ENCODE data around the gene LHB. TPM values are rescaled to one million over a fixed set of nuclear protein-coding genes. Genes with fewer than 3 reads are reported as not detected.

Gene LHB
- total RNA-seq, 1 donor from 2014 or later, result not detected

- no peak overlapping the region for H3K4me3 Mint-ChIP-seq
- H3K27ac Mint-ChIP-seq, result no peak overlapping the region
- no peaks in the 10 kb centered on the region for H3K27me3 Mint-ChIP-seq (ENCODE audit: low read depth)
- no peaks in the 10 kb centered on the region for H3K4me1 Mint-ChIP-seq
- TF ChIP-seq CTCF (IDR thresholded peaks at IDR 0.05; ENCODE audit: unreplicated experiment), result no peak
- peaks cover 27% of the 10 kb centered on the region for H3K36me3 Mint-ChIP-seq
- H3K9me3 Mint-ChIP-seq, result no peaks in the 10 kb centered on the region
- no peak for DNase-seq (ENCODE audit: low spot score in 2 of 2, unreplicated experiment in 2 of 2)
These were observed 39.8 kb downstream of the LHB start for GRCh38 chr19:48977061-48977460.

- Mint-ChIP-seq H3K36me3 (peaks cover 26% of the 10 kb centered on the region), H3K27me3 (ENCODE audit: low read depth) (no peaks in the 10 kb centered on the region), H3K4me1 (no peaks in the 10 kb centered on the region), H3K4me3 (no peak overlapping the region), H3K27ac (no peak overlapping the region), H3K9me3 (no peaks in the 10 kb centered on the region)
- no peak for DNase-seq (ENCODE audit: low spot score in 2 of 2, unreplicated experiment in 2 of 2)
- no peak for TF ChIP-seq CTCF (IDR thresholded peaks at IDR 0.05; ENCODE audit: unreplicated experiment)
These were observed 40.7 kb downstream of the LHB start for GRCh38 chr19:48975947-48976847.

- Mint-ChIP-seq H3K27me3 (ENCODE audit: low read depth) (no peaks in the 10 kb centered on the region), H3K9me3 (no peaks in the 10 kb centered on the region), H3K4me1 (peaks cover 10% of the 10 kb centered on the region), H3K4me3 (no peak overlapping the region), H3K27ac (no peak overlapping the region), H3K36me3 (peaks cover 26% of the 10 kb centered on the region)
- peak; percentile 74 to 88 for DNase-seq (ENCODE audit: low spot score in 2 of 2, unreplicated experiment in 2 of 2)
- peak; percentile 75 for TF ChIP-seq CTCF (IDR thresholded peaks at IDR 0.05; ENCODE audit: unreplicated experiment)
These were observed 45.9 kb downstream of the LHB start for GRCh38 chr19:48970923-48971395.

GRCh38 chr19:48970139-48970766 is 46.6 kb downstream of the LHB start:
- Mint-ChIP-seq H3K4me3 (no peak overlapping the region), H3K27ac (no peak overlapping the region), H3K36me3 (peaks cover 28% of the 10 kb centered on the region), H3K9me3 (no peaks in the 10 kb centered on the region), H3K27me3 (ENCODE audit: low read depth) (no peaks in the 10 kb centered on the region), H3K4me1 (peaks cover 12% of the 10 kb centered on the region)
- no peak for TF ChIP-seq CTCF (IDR thresholded peaks at IDR 0.05; ENCODE audit: unreplicated experiment)
- no peak for DNase-seq (ENCODE audit: low spot score in 2 of 2, unreplicated experiment in 2 of 2)

DNA sequence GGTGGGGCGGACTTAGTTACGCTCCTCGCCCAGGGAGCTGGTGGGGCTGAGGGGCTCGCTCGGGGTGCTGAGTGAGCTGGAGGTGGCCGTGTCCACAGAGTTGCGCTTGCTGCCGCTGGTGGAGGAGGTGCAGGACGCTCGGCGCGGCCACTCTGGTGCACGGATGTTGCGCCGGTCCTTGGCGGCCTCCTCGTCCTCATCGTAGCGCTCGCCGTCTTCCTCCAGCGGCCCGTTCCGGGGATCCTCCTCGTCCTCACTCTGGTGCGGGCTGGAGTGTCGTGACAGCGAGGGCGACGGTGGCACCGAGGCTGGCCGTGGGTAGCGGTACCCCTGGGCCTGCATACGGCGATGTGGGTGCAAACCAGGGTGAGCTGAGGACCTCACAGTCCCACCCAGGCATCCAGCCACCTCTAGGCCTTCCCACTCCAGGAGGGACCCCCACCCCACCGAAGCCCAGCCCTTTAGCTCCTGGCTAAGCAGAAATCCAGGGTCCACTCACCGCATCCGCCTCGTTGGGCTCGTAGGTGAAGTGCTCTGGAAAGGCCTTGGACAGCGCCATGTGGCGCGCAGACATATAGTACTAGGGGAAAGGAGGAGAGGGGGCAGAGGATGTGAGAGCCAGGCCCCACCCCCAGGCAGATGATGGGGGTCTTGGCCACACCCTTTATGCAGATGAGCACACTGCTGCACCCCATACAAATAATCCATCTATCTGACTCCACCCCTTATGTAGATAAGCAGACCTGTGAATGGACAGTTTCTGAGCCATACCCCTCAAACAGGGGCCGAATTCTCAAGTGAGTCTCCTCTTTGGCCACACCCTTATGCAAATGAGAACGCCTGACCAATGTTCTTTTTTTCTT is 47.4 kb downstream of the LHB start:
- no peaks in the 10 kb centered on the region for H3K9me3 Mint-ChIP-seq
- H3K36me3 Mint-ChIP-seq, result peaks cover 28% of the 10 kb centered on the region
- TF ChIP-seq CTCF (IDR thresholded peaks at IDR 0.05; ENCODE audit: unreplicated experiment), result no peak
- H3K4me1 Mint-ChIP-seq, result peaks cover 18% of the 10 kb centered on the region
- no peaks in the 10 kb centered on the region for H3K27me3 Mint-ChIP-seq (ENCODE audit: low read depth)
- no peak for DNase-seq (ENCODE audit: low spot score in 2 of 2, unreplicated experiment in 2 of 2)
- H3K4me3 Mint-ChIP-seq, result no peak overlapping the region
- H3K27ac Mint-ChIP-seq, result no peak overlapping the region

Data from mesothelial cell of epicardium (in vitro differentiated cells).